SK-N-SH (cell line): ENCODE results near the gene GDF2.

Experiments
- MXI1 ChIP-seq: IDR thresholded peaks from 2 replicates; pipeline ENCODE4 v1.6.1; 2012; ENCODE audit warnings: mild to moderate bottlenecking, low read depth, low read length, improper control_type of control experiment
- RAD21 ChIP-seq: IDR thresholded peaks from 2 replicates; pipeline ENCODE4 v1.6.1; 2012; ENCODE audit warnings: mild to moderate bottlenecking, low read length

DNA sequence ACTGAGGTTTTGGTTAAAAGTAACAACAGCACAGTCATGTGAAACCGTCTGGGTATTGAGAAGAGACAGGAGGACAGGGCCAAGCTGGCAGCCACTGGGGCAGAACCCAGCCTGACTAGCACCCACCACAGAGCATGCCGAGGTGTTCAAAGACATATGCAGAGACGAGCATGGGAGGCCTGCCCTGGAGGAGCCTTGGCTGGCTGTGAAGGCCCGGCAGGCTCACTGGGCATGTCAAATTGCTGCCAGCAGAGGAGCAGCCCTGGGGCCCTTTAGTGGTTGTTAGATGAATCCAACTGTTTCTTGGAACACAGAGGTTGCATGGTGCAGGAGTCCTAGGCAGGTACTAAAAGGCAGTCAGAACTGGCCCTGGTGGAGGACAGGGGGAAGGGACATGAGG is 5.0 kb upstream of the GDF2 start:
- TF ChIP-seq RAD21 (no peak), MXI1 (no peak)
